GM19240 (cell line): ENCODE data around the gene MYPN.
"Not testable (repeated sequence)": the region's sequence is repeated elsewhere in the genome, so short reads cannot be mapped to it uniquely, and the experiment has no call there.

Experiments used
- DNase-seq: peaks from one replicate; pipeline ENCODE4 v3.0.0; 2011; ENCODE audit warnings: low spot score; ENCODE audit not compliant: insufficient read length

The MYPN gene

DNA sequence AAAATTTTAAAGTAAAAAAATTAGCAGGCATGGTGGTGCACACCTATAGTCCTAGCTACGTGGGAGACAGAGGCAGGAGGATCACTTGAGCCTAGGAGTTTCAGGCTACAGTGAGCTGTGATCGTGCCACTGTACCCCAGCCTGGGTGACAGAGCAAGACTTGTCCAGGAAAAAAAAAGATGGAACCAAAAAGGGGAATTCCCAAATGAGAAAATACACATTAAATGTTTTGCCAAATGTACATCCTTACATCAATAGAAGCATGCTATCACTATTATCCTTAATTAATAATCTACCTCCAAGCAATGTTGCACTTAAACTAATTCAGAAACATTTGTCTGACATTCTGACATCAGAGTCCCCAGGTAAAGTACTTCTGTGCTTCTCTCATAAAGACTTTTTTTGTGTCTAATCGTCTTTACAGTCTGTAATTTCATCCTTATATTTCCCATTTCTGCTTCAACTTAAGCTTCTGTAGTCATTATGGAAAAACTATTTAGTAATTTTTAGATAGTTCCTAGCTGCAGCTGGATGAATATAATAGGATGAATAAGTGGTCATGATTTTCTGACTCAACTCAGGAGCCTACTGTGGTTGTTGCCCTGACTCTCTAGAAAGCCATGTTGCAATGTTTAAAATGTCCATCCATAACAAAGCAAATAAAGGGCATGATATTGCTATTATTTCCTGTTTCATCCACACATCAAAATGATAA is 57.7 kb downstream of the MYPN start:
- DNase-seq = no peak

DNA sequence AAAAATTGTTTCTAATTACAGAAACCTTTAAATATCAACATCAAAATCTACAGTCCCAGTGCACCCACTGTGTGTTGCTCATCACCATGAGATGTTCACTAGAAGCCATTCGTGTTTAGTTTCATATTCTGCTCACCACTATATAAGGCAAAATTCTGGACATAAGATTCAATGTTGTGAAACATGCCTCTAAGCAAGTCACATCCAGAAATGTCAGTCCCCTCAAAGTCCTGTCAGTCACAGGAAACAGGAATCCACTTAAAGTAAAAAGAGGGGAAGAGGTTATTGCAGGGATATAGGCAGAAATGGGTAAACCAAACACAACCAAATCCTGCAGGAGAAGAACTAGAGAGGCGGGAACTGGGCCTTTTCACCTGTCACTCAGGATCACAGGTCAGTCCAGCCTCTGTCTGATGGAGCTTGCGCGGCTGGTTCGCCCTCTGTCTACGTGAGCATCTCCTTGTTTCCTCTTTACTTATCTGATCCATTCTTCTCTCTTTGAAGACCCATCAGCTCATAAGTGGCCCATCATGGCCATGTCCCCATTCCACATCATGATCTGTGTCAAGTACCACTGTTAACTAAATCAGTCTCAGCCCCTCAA is 58.4 kb downstream of the MYPN start:
- no peak for DNase-seq

DNA sequence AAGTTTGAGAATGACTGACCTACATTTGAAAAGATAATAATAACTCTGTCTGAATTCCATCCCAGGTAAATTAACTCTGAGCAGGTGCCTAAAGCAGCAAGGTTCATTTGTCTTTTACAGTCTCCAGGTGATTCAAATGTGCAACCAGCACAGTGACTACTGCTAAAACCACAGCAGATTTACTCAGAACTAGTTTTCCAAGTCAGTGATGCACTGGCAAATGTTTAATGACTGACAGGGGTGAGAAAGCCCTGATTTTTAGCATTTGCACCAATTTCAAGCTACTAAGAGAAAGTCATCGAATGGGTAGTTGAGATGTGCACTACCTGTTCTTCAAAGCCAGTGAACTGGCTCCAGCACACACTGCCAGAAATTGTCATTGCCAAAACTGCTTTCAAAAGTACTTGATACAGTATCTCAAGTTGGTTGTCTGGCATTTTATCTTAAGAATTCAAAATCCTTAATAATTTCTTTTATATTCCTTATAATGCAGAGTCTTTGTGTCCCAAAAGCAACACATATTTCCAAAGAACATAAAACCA is 62.3 kb downstream of the MYPN start:
- no peak for DNase-seq

DNA sequence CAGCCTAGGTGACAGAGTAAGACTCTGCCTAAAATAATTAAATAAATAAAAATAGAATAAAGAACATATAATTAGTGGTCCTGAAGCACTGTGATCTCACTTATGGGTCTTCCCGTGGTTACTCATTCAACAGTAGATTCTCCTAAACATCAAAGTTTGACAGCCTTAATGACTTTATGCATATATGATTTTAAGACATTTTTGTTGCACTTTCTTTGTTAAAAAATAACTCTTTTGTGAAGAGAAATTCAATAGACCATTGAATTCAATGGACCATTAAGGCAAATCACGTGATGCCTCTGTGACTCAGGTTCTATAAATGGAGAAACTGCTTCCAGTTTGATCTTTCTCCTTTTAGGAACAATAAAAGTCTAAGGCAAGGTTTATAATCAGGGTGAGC is 63.0 kb downstream of the MYPN start:
- no peak for DNase-seq

DNA sequence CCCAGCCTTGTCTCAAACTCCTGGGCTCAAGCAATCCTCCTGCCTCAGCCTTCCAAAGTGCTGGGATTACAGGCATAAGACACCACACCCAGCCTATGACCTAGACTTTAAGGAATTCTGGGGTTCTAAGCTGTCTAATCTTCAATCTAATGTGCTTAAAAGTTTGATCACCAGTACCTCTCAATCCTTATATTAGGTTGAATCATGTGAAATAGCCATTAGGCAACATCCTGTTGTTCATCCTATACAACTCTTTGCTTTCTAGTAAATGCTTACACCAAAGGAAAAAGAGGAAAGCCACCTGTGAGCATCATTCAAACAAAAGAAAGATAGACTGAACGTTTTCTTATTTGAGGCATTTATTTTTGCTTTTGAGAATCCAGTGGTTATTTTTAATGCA is 66.7 kb downstream of the MYPN start:
- DNase-seq = no peak

DNA sequence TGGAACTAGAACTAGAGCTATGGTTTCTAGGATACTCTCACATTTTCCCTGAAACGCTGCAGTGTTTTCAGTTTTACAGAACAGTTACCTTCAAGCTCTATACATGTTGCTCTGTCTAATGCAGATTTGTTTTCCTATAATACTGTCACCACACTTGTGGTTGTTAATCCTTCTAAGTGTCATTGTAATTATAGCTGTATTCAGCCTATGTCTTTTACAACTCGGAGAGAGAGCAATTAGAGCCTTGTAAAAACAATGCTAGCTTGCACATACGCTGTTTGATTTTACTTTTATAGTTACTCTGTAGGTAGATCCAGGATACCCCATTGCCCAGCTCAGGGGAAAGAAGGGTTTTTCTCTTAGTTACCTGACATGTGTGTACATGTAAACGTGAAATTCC is 67.5 kb downstream of the MYPN start:
- no peak for DNase-seq

DNA sequence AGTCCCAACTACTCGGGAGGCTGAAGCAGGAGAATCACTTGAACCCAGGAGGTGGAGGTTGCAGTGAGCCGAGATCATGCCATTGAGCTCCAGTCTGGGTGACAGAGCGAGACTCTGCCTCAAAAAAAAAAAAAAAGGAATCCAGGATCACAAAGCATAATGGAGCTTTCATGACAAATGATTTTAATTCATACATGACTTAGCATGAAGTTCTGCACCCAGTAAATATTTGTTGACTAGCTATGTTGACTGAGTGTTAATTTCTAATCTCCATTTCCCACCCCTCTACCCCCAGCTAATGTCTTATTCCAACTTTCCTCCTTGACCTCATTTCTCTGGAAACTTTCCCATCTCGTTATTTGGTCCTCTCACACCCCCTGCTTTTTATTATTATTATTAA is 69.3 kb downstream of the MYPN start:
- no peak for DNase-seq

DNA sequence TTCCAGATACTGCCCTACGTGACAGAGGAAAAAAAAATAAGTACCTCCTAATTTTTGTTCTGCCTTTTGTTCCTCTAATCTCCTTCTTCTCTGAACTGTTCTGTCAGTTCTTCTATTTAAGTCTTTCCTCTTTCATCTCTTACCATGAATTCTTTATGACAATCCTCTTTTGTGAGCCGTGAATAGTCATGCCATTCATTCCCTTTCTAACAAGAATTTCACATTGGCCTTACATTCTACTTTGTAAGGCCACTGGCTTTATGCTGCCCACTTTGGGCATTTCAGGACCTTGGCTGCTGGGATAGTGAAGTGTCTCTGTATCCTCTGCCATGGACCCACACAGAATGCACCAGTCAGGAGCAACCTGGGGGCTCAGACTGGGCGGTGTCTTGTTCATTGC is 69.7 kb downstream of the MYPN start:
- DNase-seq = no peak

DNA sequence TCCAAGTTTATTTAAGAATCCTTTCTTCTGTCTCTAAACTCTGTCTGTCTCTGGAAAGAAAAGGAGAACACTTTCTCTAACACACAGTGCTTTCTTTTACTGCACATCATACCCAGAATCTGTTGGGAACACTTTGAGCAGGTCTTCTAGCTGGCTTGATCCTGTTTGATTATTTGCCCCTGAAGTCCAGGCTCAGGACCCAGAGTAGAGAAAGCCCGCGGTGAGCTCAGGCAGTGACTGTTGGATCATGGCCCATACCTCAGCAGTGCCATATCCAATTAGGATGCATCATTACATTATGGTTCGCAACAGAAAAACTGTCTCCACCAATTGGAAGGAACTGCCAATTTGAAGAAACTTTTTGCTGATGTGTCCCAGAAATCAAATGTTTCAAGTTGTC is 71.2 kb downstream of the MYPN start:
- no peak for DNase-seq

DNA sequence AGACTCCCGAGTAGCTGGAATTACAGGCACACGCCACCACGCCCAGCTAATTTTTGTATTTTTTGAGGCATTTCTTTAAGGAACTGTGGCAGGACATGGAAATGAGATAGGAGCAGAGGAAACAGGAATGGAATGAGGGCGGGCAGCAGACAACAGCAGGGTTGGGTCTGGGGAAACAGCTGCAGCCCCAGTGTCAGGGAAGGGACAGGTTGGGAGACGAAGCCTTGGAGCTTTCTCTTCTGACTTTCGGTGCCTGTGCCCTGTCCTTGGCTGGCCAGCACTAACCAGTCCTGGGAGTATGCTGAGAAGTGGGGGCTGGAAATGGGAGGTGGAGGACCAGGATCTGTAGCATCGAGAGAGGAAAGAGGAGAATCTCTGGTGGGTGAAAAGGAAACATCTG is 75.3 kb downstream of the MYPN start:
- DNase-seq = no peak

DNA sequence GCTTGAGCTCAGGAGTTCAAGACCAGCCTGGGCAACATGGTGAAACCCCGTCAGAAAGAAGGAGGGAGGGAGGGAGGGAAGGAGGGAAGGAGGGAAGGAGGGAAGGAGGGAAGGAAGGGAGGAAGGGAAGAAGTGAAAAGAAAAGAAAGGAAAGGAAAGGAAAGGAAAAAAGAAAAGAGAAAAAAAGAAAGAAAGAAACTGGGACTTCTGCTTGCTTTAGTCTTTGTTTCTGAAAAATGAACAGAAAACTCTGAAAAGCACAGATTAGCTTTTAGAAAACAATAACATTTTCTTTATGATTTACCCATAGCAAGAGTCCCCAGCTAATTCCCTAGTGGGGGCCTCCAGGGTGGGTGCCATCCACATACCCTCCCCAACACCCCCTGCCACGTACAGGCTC is 75.8 kb downstream of the MYPN start:
- DNase-seq = no peak

DNA sequence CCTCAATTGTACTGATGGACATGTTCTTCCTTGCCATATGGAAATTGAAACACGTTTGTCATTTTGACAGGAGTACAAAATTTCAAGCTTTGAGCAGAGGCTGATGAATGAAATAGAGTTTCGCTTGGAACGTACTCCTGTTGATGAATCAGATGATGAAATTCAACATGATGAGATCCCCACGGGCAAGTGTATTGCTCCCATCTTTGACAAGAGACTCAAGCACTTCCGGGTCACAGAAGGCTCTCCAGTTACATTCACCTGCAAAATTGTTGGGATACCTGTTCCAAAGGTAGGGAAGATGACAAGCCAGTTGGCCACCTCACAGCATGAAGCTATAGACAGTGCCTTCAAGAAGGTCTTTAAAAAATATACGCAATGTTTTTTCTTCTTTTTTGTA is 79.5 kb downstream of the MYPN start:
- no peak for DNase-seq

DNA sequence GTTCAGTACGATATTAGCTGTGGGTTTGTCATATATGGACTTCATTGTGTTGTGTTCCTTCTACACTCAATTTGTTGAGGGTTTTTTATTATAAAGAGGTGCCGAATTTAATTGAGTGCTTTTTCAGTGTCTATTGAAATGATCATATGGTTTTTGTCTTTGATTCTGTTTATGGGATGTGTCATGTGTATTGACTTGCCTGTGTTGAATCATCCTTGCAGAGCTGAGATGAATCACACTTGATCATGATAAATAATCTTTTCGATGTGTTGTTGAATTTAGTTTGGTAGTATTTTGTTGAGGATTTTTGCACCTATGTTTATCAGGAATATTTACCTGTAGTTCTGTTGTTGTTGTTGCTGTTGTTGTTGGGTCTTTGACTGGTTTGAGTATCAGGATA is 82.8 kb downstream of the MYPN start:
- DNase-seq = no peak

DNA sequence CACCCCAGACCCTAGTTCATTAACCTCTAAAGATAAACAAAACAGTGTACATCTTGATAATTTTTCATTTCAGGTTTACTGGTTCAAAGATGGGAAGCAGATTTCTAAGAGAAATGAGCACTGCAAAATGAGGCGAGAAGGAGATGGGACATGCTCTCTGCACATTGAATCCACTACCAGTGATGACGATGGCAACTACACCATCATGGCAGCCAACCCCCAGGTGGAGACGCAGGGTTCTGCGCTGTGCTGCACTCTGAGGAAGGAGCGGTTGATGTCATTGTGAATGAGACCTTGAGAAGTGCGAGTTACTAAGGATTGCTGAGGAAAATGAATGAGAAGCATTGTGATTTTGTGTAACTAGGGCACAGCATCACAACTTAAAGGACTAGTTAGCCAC is 85.0 kb downstream of the MYPN start:
- no peak for DNase-seq

DNA sequence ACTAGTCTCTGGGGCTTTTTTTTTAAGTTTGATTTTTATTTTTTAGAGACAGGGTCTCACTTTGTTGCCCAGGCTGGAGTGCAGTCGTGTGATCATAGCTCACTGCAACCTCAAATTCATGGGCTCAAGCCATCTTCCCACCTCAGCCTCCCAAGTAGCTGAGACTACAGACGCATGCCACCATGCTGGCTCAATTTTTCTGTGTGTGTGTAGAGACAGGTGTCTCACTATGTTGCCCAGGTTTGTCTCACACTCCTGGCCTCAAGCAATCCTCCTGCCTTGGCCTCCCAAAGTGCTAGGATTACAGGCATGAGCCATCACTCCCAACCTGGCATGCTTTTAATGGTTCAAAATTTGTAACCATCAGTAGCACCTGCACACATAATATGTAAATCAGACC is 86.5 kb downstream of the MYPN start:
- DNase-seq = not testable (repeated sequence)

DNA sequence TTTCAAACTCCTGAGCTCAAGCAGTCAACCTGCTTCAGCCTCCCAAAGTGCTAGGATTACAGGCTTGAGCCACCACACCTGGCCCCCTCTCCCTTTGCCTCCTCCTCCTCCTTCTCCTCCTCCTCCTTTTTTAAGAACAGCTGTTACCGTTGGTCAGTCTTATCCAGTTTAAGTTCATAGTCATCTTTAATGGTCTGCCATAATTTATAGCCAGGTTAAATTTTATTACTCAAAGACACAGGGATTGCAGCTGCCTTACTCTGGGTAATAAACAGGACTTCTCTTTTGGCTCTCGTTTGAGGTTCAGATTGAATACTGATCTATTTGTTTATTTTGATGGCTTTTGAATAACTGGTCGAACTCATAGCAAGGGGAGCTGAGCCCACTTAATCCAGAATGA is 87.4 kb downstream of the MYPN start:
- no peak for DNase-seq

DNA sequence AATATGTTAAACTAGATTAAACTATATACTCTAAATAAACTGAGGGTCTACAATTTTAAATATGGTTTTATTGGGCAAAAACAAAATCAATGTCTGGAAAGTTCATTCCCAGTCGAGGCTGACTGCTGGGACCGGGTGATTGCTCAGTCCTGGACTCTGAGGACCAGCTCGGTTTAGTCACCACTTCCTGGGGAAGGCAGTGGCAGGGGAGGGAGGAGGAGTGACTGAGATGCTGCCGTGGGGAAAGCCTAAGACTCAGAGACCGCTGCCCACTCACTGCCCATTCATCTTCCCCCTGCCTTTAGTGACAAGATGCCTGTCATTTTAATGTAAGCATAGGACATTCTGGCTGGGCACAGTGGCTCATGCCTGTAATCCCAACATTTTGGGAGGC is 93.7 kb downstream of the MYPN start:
- DNase-seq = no peak

DNA sequence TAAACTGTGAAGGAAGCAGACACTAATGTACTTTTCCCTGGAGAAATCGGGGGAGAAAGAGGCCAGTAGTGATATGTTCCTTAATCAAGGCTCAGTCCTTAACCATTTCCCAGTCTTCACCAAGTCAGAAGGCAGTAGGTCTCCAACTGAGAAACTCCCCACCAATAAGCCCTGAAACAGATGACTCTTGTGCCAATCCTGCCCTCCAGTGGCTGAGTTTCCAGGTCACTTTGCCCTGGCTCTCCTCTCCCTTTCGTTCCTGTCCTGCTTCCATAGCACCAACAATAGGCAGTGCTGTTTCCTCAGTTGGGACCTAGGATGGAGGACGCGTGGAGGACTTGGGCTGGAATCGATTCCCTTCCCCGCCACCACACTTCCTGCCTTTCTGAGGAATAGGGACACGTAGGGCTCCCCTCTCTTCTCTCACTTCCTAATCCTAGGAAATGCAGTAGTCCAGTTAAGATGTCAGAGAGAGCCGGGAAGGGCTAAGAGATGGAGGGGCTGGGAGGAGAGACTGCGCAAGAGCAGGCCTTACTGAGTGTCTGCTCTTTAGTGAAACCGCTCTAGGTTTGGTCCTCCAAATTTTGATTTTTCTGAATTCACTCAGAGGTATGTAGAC is 99.2 kb downstream of the MYPN start:
- DNase-seq = no peak

DNA sequence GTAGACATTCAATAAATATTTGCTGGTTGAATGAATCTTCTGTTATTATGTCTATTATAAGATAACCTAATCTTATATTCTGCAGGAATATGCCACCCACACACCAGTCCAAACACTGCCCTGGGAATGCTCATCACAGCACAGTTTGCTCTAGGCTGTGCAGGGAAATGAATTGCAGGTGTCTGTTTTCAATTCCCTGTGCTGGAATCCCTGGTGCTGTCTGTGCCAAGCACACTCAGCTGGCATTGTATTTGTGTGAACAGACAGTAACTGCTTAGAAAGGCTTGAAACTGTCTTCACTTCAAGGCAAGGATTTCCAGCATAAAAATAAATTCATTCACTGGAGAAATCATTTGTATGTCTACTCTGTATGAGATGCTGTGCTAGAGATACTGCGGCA is 102.4 kb downstream of the MYPN start:
- DNase-seq = no peak

DNA sequence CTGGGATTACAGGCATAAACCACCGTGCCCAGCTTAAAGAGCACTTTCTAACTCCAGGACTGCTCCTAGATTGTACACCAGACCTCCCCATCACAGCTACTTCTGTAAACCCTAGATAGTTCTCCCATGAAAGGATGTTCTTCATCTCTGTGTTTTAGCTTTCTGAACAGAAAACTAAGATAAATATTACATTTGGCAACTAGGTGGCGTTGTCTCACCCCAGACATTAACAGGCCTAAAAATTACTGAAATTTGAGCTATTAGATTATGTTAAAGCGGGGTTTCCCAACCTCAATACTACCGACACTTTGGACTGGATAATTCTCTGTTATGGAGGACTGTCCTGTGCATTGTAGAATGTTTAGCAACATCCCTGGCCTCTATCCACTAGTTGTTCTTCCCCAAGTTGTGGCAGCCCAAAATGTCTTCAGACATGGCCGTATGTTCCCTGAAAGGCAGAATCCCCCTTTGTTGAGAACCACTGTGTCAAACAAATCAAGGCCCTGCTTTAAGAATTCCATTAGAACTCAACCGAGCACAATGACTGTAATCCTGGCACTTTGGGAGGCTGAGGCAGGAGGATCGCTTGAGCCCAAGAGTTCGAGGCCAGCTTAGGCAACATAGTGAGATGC is 103.5 kb downstream of the MYPN start:
- DNase-seq = no peak

DNA sequence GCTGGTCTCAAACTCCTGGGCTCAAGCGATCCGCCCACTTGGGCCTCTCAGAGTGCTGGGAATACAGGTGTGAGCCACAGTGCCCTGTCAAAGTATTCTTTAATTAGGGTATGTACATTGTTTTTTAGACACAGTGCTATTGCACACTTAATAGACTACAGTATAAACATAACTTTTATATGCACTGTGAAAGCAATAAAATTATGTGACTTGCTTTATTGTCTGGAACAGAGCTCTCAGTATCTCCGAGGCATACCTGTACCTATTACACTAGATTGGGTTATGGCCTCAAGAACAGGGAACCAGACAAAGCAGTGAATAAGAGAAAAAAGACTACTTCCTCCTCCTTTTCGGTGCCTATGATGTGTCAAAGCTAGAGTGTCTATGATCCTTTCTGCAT is 109.5 kb downstream of the MYPN start:
- no peak for DNase-seq

DNA sequence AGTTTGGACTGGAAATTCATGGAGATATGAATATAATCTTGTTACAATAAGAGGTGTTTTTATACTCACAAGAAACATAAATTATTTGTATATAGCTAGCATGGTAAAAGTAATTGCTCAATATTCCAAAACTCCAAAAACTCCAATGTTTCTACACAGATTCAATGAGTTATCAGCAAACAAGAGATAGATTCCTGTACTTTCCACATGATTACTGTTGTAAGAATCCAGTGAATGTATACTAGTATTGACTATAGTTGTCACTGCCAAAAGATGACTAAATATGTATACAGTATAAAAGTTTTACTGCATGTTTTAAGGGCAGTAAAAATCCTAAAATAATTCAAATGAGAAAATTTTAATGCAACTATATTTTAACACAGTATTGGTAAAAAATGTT is 111.9 kb downstream of the MYPN start:
- DNase-seq = no peak
